Fibroblast of gingiva (primary cell): ENCODE data around the gene UCP3.

Source experiments
- DNase-seq: peaks from one replicate; pipeline ENCODE4 v3.0.0-alpha.2; 2011; ENCODE audit warnings: low read depth

Gene UCP3

DNA sequence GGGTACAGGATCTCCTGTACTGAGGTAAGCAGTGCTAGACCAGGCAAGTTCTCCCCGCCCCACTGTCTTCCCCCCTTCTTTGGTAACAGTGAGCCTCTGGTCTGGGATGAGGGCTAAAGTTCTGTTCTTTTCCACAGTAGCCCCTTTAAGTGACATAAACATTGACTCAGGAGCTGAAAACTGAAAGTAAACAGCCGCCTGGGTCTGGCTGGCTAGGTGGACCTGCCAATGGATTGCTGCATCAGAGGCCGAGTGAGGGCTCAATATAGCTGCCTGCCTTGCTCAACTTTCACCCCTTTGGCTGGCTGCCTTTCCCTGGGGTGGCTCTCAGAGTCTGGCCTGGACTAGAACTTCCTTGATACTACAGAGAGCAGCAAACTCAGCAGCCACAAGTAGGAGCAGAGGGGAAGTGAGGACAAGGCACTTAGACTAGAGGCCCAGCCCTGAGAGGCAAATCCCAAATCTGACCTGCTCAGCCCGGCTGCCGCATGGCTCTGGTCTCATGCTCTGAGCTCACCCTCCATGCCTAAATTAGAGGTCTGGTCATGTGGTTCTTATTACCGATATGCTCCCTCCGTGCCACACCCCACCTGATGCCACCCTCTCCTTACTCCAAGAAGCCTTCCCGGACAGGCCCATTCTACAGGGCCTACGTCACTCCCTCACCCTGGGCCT is 9.6 kb upstream of the UCP3 start:
- DNase-seq, result peak; percentile 96

DNA sequence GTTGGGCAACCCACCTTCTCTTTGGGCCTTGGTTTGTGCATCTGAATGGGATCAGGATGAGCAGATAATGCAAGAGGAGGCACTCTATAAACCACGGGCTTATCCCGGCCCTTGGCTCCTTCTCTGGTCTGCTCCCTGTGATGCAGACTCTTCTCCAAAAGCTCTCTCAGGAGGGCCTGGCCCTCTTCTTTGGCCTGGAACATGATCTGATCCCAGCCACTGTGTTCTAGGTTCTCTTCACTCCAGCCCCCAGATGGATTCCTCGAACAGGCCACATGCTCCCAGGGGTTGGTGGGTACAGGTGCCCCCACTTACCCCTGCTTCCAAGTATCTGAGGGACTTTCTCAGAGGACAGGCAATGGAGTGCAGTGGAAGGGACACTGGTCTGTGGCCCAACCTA is 8.7 kb upstream of the UCP3 start:
- DNase-seq, result no peak

DNA sequence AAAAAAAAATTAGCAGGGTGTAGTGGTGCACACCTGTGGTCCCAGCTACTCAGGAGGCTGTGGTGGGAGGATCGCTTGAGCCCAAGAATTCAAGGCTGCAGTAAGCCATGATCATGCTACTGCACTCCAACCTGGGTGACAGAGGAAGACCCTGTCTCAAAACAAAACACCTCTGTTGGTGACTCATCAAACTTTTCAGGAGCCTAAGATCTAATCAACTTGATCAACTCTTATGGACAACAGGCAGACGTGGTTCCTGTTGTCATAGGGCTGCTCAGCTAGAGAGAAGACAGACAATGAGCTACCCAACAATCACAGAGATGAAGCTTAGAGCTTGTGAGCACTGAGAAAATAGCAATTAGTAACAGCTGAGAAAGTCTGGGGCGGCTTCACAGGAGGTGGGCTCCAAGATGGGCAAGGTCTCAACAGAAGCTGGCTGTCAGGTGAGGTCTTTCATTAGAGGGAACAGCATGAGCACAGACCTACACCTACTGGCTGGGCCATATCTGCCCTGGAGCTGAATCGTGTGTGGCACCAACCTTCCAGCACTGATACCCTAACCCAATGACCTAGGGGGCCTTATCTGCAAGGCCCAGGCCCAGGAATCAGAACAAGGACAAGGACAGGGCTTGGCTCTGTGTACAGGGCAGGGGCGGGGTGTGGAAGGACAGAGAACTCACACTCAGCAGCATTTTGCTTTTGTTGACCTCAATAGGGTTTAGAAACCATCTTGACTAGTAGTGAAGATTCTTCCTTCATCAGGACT is 7.2 kb upstream of the UCP3 start:
- DNase-seq, result no peak

- DNase-seq, result no peak
Observed at GRCh38 chr11:74014880-74015279, 6.0 kb upstream of the UCP3 start.

GRCh38 chr11:74013141-74013540 is 4.3 kb upstream of the UCP3 start:
- no peak for DNase-seq

DNA sequence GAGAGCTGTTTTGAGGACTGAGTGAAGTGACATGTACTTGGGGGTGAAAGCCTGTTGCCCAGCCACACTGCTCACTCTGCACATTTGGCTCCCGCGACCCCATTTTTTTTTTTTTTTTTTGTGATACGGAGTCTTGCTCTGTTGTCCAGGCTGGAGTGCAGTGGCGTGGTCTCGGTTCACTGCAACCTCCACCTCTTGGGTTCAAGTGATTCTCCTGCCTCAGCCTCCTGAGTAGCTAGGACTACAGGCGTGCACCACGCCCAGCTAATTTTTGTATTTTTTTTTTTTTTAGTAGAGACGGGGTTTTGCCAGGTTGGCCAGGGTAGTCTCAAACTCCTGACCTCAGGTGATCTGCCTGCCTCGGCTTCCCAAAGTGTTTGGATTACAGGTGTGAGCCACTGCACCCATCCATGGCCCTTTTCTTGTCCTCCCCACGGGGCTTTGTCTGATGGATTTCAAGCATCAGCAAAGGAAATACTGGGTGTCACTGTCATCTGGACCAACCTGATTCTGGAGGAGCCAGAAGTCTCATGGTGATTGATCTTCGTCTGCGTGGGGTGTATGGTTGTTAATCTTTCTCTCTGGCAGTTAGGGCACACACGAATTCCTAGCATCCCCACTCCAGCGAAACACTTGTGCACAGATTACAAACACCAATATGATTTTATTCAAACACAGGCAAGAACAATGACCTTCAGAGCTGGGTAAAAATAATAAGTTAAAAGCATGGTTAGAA is 3.4 kb upstream of the UCP3 start:
- no peak for DNase-seq

DNA sequence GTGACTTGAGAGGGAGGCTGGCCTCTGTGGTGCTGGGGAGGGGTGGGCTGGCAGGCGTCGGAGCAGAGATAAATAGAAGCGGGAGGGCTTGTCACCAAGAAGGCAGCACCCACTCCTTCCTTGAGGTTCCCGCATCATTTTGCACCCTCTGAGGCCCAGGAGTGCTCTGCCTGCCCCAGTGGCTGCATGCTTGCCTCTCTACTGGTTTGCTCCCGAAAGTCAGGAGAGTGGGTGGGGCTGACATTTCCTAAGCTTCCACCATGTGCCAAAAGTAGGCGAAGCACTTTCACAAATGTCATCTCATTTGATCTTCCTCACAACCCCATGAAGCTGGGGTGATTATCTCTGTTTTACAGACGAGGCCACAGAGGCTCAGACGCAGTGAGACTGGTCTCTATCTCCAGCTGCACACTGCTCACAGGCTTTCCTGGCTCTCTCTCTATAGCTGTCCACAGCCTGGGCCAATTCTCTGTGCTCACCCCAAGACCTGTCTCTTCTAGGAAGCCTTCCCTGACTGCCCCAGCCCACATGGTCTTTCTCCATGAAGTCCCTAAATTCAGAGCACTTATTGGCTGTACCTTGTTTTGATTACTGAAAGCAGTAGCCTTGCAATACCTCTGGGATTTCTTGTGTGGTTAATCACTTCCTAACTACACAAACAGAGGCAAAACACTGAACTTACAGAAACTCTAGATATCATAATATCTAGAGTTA is 2.6 kb upstream of the UCP3 start:
- DNase-seq, result peak; percentile 82

DNA sequence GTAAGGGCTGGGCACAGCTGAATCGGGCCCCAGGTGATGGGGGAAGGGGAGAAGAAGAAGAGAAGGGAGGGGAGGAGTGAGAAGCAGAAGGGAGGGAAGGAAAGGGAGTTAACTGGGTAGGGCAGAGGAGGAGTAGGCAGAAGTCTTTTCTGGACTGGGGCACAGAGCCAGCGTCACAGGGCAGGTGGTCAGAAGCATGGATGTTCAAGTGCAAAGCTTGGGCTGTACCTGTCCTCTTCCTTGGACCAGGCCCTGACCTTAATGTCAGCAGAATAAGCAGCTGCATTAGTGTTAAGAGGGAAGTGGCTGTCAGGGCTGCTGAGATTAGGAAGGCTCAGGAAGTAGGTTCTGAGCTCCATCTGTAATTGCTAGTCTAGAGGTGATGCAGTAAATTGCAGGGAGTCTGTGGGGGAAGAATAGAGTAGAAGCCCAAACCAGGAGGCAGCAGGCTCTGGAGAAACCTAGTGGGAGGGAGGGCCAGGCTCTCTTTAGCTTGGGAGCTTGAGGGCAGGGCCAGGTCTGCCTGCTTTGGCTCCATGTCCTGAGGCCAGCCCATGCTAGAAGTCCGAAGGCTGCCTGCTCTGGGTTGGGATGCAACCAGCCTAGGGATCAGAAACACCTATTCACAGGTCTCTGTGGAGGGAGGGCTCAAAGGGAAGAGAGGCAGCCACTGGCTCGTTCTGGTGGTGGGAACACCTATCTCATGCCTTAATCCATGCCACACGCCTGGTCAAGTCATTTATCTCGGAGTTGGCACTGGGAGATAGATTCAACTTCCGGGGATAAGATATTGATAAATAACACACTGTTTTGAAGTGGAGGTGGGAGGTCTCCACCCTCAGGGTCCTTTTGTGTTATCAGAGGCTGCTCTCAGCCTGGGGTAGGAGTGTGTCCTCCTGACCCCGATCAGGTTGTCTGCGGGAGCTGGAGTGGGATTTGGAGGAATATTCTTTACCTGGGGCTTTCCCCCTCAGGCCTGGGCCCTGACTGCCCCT is 1.7 kb upstream of the UCP3 start:
- DNase-seq, result no peak

GRCh38 chr11:74009675-74010305 is 905 bp upstream of the UCP3 start:
- no peak for DNase-seq

DNA sequence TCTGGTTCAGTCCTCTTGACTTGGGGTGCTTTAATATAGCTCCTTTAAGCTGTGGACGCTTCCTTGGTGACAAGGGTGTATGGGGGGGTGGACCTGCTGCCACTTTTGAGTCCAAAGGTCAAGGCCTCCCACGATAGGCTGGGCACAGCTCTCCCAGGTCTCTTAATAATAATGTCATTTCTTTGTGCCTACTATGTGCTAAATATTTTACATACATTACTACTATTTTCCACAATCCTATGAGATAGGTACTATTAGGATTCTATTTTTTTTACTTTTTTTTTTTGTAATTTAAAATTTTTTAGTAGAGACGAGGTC is 304 bp upstream of the UCP3 start:
- no peak for DNase-seq

DNA sequence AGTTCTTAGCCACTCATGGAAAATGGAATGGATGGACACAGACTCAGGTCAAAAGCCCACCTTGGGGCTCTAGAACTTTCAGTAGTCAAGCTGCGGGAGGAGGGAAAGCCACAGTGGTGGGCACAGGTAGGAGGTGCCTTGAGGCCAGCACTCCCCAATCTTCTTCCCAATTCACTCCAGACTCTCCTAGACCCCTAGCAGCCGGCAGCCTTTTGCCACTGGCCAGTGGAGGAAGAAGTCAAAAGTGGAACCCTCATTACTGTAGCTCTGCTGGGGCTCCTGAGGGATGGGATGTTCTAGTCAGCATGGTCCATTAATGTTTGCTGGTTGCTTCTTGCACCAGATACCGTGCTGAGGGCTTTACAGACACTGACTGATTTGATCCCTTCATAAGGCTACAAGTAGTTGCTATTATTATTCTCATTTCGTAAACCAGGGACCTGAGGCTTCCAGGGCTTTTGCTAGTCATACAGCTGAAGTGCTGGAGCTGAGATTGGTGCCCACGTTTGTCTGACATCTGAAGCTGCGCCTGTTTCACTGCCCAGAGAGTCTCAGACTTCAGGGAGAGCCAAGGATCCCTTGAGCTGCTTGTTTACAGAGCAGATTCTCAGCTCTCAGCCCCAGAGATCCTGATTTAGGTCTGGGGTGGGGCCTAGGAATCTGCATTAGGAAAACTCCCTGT is 1.1 kb downstream of the UCP3 start:
- no peak for DNase-seq

GRCh38 chr11:74006743-74007304 is 2.1 kb downstream of the UCP3 start:
- DNase-seq, result no peak

- no peak for DNase-seq
Observed at GRCh38 chr11:74005721-74006517, 3.0 kb downstream of the UCP3 start.

- no peak for DNase-seq
Observed at GRCh38 chr11:74004759-74005615, 3.9 kb downstream of the UCP3 start.

DNA sequence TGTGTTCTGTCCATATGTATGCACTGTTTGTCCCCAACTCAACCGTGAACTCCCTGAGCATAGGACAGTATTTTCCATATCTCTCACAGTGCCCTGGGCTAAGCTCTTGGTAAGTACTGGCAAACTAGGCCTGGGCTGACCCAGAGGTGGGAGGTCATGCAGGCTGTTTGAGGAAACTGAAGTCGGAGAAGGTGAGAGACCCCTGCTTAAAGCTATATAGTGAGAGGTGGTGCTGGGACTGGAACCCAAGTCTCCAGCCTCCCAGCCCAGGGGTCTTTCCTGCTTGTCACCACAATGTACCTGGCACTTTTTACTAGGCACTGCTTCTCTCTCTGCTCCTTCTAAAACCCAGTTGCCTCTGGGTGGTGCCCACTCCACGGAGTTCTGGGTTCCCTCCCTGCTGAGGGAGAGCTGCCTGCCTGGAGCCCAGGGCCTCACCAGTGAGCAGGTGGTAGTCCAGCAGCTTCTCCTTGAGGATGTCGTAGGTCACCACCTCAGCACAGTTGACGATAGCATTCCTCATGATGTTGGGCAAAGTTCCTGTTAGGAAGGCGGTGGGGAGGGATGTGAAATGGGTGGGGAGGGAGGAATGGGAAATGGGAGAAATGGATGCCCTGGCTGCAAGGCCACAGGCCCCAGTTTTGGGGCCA is 4.7 kb downstream of the UCP3 start:
- DNase-seq, result no peak

- DNase-seq, result no peak
Observed at GRCh38 chr11:74002832-74003231, 6.1 kb downstream of the UCP3 start.

- DNase-seq, result no peak
Observed at GRCh38 chr11:74001822-74002286, 7.0 kb downstream of the UCP3 start.
